GM19324 (cell line): ENCODE results near the gene B9D1.
"Not testable (repeated sequence)": the region's sequence is repeated elsewhere in the genome, so short reads cannot be mapped to it uniquely, and the experiment has no call there.

Experiments used
- ATAC-seq: cut with Tn5 transposase; IDR thresholded peaks from one replicate; pipeline ENCODE4 v1.9.1; 2021; ENCODE audit warnings: mild to moderate bottlenecking, moderate library complexity; ENCODE audit not compliant: unreplicated experiment, low FRiP score

The B9D1 gene

DNA sequence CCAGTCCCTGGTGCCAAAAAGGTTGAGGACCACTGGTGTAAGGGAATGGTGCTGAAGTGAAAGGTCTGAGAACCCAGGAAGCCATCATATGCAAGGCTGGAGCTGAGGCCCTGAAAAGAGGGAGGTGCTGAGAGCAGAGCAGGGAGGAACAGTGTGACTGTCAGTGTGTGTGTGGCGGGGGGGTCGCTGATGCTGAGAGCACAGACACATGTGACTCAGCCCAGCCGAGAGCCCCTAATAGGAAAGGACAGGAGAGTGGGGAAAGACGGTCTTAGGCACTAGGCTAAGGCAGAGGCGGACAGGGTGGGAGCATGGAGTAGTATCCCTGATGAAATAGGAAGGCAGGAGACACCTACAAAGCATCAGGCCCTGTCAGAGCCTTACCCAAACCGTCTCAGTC is 1.2 kb downstream of the B9D1 start:
- no peak for ATAC-seq

DNA sequence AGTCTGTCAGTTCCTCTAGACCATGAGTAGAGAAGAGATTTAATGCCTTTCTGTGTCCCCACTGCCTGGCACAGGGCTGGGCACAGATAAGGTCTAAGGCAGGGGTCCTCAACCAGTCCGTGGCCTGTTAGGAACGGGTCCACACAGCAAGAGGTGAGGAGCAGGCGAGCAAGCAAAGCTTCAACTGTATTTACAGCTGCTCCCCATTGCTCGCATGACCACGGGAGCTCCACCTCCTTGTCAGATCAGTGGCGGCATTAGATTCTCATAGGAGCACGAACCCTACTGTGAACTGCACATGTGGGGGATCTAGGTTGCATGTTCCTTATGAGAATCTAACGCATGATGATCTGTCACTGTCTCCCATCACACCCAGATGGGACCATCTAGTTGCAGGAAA is 1.8 kb downstream of the B9D1 start:
- no peak for ATAC-seq

DNA sequence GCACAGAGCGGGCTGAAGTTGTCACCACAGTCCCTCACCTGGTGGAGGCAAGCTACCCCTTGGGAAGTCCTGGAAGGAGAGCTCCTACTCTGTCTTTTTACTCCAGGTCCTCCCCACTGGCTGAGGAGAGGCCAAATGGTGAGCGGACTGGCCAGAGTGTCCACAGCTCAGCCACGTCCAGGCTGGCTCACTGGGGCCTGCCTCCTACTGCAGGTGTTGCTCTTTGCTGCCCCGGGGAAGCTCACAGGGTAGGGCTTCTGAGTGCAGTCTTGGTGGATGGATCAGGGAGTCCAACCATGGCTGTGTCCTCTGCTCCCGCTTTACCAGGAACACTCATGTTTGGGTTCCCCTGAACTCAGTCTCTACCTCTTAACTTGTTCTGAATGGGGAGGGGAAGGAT is 2.7 kb downstream of the B9D1 start:
- ATAC-seq = no peak

DNA sequence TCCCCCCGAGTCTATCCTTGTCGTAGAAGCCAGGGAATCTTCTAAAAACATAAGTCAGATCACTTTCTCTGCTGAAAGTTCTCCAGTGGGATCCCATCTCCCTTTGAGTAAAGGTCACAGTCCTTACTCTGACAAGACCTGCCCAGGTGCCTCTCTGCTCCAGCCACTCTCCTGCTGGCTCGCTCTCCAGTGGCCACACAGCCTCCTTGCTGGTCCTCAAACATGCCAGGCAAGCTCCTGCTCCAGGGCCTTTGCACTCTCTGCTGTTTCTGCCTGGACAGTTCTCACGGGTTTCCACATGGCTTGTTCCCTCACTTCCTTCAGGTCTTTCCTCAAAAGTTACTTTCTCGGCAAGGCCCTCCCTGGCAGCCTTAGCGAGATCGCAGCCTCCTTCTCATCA is 3.4 kb downstream of the B9D1 start:
- ATAC-seq = no peak

DNA sequence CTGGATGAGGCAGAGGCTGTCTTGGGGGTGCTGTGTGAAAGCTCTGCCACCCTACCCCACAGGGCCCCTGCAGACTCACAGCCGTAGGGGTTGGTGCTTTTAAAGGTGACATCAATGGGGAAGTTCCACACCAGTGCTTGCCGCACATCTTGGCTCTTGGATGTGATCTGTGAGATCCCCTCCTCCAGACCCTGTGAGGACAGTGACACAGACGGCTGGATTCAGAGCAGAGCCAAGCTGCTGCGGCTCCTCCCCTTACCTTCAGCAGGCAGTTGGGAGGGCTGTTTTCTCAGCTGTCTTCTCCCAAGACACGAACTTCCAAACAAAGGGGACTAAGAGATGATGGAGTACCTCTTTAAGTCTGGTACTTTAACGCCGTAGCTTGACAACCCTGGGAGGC is 4.8 kb downstream of the B9D1 start:
- no peak for ATAC-seq

DNA sequence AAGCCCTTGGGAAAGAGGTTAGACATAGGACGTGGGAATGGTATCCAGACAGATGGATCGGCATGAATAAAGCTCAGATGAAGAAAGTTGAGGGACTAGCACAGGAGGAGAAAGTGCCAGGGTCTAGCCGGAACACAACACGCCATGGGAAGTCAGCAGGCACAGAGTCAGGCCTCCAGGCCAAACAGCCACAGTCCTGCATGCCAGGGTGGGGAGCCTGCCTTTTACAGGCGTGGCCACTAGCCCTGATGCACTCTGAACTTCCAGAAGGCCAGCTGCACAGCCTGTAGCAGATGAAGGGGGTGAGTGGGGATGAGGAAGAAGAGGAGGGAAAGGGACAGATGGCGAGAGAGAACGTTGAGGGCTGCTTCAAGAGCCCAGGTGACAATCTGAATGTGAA is 5.2 kb downstream of the B9D1 start:
- no peak for ATAC-seq

DNA sequence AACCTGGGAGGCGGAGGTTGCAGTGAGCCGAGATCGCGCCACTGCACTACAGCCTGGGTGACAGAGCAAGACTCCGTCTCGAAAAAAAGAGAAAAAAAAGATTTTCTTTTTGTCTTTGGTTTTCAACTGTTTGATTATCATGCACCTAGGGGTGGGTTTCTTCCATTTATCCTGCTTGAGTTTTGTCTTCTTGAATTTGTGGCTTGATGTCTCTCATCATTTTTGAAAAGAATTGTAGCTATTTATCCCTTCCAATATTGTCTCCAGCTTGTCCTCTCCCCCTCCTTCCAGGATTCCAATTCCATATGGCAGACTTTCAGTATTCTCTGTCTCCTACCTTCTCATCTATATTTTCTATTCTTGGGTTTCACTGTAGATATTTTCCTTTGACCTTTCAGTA is 7.8 kb downstream of the B9D1 start:
- no peak for ATAC-seq

DNA sequence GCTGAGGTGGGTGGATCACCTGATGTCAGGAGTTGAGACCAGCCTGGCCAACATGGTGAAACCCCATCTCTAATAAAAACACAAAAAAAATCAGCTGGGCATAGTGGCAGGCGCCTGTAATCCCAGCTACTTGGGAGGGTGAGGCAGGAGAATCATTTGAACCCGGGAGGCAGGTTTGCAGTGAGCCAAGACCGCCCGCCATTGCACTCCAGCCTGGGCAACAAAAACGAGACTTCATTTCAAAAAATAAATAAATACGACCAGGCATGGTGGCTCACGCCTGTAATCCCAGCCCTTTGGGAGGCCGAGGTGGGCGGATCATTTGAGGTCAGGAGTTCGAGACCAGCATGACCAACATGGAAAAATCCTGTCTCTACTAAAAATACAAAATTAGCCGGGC is 9.1 kb downstream of the B9D1 start:
- not testable (repeated sequence) for ATAC-seq

DNA sequence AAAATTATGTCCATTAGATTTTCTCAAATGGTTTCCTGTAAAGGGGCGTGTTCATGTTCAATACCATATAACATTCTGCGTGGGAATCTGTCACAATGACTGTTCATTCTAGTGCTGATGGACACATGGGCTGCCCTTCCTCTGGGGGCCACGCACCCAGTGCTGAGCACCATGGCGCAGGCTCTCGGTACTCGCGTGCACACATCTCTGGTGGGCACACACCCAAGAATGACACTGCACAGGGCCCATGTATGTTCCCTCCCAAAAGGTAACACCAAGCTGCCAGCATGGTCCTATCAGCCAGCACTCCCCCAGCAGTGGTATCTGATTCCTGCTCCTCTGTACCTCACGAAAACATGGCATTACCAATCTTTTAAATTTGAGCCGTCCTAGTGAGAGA is 13.7 kb downstream of the B9D1 start:
- no peak for ATAC-seq

DNA sequence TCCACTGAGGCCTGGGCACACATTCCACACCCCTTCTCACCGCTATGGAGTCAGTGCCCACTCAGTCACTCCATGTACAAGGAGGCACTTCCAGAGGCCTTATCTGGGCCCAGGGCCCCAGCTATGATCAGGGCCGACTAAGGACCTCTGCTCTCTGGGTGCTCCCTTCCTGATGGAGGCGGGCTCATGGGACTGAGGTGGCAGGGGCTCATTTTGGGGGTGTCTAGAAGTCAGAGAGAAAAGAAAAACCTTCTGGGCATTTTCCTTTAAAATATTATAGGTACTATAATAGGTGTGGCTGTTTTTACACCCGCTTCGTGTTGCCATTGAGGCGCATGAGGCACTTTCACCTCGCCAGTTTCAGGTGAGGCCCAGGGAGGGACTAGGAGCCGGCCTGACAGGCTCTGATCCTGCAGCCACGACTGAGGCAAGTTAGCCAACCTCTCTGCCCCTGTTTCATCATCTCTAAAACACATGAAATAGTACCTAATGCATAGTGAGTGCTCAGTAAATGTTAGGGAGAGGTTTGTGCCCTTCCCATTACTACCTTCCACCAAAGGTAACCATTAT is 14.4 kb downstream of the B9D1 start:
- ATAC-seq = no peak

DNA sequence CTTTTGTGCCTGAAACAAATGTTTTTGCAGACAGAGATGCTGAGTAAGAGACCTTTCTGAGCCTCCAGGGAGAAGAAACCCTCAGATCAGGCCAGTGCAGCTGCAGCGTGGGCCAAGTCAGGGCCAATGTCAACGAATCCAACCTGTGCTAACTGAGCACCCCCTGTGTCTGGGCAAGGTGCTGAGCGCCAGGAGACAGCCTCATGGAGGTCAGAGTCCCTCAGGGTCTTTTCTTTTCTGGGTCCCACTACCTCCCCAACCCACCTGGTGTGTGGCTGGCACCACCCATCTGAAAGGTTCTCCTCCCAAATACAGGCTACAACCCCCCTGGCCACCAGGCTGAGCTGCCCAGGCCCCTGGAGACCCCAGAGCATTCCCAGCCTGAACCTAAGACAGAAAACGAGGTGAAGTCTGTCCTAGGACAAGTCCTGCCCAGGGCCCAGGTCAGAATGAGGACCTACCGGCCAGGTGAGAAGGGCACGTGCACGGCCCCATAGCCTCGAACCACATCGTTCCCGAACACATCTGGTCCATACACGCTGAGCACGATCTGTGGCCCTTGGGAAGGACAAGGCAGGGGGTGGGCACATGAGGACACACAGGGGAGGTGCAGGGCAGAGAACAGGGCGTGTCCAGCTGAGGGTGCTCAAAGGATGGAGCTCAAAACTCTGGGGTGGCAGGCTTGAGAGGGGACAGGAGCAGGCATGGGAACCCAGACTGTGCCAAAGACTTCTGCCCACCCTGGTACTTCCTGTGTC is 15.0 kb downstream of the B9D1 start:
- ATAC-seq = no peak

DNA sequence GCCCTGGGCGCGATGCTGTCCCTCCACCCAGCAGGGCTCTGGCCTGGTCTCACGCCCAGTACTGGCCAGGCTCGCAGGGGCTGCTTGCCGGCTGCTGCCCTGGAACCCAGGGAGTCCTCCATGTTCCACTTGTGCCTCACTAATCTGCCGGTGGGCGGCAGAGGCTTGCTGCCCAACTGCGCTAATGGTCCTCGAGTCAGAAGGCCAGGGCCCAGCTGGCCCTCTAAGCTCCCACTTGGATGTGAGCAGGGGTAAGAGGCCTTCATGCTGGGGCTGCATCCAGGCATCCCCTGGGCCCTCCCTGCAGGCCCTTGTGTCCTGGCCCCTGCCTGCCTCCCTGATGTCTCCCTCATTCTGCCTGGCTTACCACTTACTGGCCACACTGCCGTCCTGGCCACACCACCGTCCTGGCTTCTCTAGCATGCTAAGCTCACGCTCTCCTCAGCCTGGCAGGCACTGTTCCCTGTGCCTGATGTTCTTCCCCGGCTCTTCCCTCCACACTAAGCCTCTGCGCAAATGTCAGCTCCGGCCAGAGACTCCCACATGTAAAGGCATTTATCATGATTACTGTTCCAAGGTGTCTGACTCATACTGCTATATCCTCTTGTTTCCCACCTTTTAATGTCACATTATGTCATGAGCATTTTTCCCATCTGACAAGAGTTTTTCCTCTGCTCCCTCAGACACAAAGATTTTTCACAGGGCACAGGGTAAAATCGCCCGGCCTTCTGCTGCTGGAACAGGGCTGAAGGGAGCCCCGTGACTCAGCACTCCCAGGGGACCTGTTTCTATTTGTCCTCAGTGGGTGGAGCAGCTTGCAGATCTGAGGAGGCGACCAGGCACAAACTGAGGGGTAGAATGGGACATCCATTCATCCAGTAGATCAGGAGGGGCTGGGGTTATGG is 15.9 kb downstream of the B9D1 start:
- ATAC-seq = no peak

DNA sequence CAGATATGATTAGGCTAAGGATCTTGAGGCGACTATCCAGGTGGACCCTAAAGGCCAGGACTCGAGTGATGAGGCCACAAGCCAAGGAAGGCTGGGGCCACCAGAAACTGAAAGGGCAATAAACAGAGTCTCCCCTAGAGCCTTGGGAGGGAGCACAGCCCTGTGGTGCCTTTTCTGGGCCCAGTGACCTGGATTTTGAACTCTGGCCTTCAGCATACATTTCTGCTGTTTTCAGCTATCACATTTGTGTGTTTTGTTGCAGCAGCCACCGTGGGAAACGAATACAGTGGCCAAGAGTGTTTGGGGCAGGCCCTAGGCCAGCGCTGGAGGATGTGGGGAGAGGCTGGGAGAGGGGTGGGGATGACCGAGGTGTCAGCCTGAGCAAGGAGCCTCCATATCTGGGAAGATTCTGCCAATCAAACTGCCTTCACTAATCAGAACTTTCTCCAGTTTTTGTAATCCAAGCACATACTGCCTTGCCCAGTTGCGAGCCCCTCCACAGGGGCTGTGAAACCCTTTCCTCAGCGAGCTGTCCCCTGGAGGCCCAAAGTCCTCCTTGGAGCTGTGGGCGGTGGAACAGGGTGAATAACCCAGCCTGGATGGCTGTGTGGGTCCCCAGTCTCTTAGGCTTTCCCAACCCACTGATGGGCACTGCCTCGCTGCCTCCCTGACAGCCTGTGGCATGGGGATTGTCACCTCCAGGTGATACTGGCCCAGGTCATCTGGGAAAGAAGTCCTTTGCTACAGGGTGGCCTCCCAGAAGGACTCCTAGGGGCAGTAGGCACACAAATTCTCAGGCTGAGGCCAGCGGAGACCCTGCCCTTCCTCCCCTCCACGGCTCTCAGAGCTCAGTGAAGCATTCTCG is 16.8 kb downstream of the B9D1 start:
- no peak for ATAC-seq

DNA sequence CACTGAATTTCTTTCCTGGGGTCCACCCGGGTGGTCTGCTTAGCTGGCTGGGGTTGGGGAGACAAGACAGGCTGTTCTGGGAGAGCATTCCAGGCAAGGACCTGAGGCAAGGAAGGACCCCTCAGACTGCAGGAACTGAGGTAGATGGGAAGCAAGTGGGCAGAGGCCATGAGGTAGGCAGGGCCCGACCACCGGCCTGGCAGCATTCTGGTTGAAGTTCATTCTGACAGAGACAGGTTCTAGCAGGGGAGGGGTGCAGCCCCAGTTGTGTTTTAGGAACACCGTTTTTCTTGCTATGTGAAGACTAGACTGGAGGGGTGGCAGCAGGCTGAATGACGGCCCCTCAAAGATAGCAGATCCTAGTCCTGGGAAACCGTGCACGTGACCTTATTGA is 17.5 kb downstream of the B9D1 start:
- ATAC-seq = no peak

DNA sequence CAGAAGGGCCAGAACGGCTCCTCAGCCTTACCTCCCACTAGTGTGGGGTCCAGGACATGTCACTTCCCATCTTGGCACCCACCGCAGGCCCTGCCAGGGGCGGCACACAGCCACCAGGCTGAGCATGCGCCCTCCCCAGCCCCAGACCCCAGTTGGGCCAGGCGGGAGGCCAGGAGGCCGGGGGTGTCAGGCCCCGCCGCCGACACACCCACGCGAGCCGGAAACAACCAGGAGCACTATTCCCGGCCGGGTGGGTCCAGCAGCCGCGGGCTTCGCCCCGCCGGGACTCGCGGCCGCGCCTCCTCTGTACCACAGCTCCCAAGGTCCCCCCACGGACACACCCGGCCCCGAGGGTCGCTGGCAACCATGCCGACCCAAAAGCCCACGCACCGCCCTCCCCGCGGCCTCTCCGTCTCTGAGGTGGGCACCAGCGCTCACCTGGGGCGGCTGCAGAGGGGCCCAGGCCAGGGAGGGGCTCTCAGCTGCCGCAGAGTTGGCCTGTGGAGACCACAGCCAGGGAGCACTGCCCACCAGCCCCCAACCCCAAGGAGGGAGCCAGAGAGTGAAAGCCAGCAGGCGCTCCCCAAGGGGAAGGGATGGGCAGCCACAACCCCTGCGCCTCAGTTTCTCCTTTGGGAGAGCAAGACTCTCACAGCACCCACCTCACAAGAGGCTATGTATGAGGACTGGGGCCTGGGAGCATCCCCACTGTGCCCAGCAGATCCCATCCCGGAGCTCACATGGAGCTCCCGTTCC is 18.0 kb downstream of the B9D1 start:
- ATAC-seq = no peak

DNA sequence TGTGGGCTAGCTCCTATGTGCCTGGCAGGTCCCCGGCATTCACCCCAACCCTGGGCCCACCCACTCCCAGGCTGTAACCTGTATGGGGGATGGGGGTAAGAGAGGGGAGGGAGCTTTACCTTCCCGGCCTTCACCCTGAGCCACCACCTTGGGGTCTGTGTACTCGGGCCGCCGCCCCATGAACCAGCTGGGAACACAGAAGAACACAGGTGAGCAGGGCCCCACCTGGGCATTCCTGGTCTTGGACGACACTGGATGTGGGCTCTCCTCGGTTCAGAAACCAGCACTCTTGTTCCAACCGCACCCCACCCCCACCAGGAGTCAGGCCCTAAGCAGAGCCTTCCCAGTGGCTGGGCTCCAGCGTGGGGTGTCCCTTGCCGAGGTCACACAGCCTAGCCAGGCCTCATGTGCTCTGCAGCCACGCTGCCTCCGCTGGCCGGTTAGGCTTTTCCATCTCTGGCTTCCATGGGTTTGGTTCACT is 18.8 kb downstream of the B9D1 start:
- no peak for ATAC-seq

DNA sequence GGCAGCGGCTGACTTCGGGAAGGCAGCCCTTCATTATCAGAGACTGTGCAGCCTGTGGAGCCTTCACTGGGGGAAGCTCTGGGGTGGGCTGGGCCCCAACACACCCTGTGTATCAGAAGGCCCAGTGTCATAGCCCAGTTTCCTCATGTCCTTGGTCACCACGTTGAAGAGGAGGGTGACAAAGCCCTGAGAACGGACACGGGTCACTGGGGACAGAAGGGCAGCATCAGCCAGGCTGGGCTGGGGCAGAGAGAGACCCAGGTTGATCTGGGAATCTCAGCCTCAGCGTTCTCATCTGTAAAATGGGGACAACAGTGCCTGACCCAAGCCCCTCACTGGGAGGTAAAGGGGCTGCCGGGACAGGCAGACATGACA is 19.3 kb downstream of the B9D1 start:
- ATAC-seq = no peak

DNA sequence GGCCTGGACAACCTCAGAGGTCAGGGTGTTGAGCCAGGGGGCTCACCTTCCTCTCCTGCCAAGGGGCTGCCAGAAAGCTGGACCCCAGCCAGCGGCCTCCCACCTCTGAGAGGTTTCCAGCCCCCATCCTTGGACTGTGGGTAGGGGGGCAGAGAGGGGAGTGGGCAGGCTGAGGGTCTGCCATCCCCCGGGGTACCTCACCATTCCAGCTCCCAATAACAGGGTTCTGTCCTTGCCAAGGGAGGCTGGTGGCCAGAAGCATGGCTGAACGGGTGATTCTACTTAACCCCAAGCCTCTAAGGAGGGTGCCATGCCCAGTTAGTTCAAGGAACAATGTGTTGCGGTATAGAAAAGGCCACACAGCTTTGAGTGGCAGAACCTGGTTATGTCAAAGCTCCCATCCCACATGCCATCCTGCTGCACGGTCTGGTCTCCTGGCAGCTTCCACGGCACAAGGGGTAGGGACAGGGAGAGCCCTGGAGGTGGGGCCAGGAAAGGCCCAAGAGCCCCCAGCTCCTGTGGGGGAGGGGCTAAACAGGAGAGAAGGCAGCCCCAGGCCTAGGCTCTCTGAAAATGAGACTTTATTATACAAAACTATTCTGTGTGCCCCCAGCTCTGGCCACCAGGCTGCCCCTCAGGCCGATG is 19.8 kb downstream of the B9D1 start:
- ATAC-seq = no peak
